ENCODE measurements around the gene TLL2.

GRCh38 chr10:96473866-96474265 lies 39.9 kb downstream of the TLL2 start:
- TF ChIP-seq, protein P1, sequence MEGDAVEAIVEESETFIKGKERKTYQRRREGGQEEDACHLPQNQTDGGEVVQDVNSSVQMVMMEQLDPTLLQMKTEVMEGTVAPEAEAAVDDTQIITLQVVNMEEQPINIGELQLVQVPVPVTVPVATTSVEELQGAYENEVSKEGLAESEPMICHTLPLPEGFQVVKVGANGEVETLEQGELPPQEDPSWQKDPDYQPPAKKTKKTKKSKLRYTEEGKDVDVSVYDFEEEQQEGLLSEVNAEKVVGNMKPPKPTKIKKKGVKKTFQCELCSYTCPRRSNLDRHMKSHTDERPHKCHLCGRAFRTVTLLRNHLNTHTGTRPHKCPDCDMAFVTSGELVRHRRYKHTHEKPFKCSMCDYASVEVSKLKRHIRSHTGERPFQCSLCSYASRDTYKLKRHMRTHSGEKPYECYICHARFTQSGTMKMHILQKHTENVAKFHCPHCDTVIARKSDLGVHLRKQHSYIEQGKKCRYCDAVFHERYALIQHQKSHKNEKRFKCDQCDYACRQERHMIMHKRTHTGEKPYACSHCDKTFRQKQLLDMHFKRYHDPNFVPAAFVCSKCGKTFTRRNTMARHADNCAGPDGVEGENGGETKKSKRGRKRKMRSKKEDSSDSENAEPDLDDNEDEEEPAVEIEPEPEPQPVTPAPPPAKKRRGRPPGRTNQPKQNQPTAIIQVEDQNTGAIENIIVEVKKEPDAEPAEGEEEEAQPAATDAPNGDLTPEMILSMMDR (IDR thresholded peaks at IDR 0.05): no peak
- TF ChIP-seq POLR2A (IDR thresholded peaks at IDR 0.05): no peak

All from tibial nerve (tissue), 3 donors.